ENCODE results near the gene RHOT2.

Gene RHOT2

GRCh38 chr16:700684-701584 lies 33.0 kb downstream of the RHOT2 start:
- DNase-seq (ENCODE audit: low spot score) = no peak

DNA sequence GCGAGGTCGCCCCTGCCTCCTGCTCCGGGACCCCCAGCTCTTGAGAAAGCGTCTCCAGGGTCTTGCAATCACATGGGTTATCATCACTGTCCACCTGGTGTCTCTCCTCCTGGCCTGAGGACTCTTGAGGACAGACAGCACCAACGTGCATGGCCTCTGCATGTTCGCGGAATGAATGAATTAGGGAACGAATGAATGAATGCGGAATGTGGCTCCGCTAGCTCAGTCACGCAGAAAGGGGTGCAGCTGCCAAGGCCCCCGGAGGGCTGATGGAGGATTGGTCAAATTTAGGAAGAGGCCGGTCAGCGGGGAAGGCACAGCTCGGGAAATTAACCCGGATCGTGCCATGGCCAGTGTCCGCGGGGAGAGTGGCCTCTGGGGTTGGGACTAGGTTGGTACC lies 34.4 kb downstream of the RHOT2 start:
- no peak for DNase-seq (ENCODE audit: low spot score)

DNA sequence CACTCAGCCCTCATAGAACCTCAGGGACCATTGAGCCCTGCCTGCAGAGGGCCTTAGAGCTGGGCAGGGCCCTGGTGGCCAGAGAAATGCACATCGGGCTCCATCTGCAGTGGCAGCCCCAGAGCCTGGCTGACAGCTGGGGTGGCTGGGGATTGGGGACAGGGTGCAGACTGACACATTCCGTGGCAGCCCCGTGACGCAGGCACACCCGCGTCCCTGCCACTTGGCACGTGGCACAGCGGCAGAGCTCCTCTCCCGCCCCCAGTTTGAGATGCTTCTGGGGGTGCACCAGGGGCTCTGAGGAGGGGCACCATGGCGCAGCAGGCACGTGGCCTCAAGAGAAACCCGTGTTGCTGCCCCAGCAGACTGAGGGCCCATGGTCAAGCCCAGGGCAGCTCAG lies 35.5 kb downstream of the RHOT2 start:
- no peak for DNase-seq (ENCODE audit: low spot score)

DNA sequence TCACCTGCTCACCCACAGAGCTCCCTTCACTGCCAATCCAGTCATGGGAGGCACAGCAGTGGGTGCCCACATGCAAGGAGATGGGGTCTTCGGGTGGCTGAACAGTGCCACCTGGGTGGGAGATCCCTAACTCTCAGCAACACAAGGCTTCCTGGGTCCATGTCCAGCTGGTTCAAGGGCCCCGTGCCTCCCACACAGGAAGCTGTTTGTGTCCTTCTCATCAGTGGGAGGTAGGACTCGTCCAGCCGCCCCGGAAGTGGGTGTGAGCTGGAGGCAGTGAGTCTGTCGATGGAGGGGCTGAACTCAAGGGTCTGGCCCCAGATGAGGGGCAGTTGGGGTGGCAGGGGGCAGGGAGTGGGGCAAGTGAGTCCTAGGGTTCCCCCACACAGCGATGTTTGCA lies 36.1 kb downstream of the RHOT2 start:
- DNase-seq (ENCODE audit: low spot score) = no peak

DNA sequence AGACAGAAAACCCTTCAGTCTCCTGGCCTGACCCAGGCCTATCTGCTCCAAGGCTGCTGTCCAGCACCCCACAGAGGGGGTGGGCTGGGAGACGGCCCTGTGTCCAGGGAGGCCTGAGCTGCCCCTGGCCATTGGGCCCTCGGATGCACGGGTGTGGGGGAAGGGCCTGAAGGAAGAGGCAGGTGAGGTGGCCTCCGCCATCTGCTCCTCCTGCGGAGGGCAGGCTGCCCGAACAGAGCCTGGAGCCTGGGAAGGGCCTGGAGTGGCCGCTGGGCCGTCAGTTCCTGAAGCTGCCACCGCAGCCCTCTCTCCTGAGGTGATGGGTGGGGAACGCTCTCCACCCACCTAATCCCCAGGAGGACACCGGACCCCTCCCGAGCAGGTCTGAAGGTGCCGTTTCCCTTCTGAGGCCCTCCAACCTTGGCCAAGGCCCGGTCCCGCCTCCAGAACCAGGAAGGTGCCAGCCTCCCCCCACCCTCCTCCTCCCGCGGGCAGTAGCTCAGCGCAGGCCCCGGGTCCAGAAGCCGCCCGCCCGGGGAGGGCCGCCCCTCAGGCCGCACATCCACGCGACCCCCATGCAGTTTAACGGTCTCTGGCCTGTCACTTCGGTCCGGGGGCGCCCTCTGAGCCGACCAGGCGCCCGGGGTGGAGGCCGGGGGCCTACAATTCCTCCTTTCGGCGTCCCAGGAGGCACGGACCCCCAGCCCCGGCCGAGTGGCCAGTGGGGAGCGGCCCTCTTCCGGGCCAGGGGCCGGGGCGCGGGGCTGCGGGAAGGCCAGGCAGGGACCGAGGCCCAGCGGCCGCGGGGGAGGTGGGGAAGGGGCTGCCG lies 36.8 kb downstream of the RHOT2 start:
- DNase-seq (ENCODE audit: low spot score) = no peak

- no peak for DNase-seq (ENCODE audit: low spot score)
Observed at GRCh38 chr16:705431-706188, 37.7 kb downstream of the RHOT2 start, which contains the start of gene FBXL16. FBXL16 (minus strand) TSS chr16:705801; CDS start chr16:697405, 8,396 bp downstream.

DNA sequence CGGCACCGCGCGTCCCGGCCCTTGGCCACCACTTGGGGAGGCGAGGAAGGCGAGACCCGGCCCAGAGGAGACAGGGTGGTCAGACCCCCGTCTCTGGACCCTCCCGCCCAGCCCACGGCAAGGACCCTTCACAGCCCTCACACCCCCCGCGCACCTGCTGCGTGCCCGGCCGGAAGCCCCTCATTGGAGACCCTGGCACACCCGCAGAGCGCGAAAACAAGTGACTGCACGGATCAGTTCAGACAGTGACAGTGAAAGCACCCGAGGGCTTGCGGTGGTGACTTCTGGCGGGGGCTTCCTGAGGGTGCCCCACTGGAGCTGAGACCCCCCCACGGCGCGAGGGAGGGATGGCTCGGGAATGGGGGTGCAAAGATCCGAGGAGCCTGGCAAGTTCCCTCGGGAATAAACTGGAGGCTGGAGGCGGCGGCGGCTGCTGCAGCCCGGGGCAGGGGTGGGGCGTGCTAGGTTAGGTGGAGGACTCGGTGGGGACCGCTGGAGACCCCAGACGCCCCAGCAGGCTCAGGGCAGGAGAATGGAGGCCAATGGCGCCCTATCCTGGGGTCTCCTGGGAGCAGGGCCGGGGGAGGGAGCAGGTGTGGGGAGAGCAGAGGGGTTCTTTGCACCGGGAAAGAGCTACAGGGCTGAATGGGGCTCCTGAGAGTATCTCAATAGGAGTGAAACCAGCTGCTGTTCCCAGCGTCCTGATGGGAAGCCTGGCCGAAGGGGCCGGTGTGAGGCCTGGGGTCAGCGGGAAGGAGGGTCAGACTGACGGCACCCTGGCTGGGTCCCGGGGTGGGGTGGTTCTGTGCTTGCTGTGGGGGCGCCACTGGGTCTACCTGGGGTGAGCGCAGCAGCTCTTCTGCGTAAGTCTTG lies 38.5 kb downstream of the RHOT2 start:
- no peak for DNase-seq (ENCODE audit: low spot score)

- no peak for DNase-seq (ENCODE audit: low spot score)
Observed at GRCh38 chr16:707062-707538, 39.2 kb downstream of the RHOT2 start.

- no peak for DNase-seq (ENCODE audit: low spot score)
Observed at GRCh38 chr16:708019-708418, 40.1 kb downstream of the RHOT2 start.

GRCh38 chr16:708959-709358 lies 41.0 kb downstream of the RHOT2 start:
- DNase-seq (ENCODE audit: low spot score) = no peak

GRCh38 chr16:709566-710499 lies 41.9 kb downstream of the RHOT2 start:
- no peak for DNase-seq (ENCODE audit: low spot score)

DNA sequence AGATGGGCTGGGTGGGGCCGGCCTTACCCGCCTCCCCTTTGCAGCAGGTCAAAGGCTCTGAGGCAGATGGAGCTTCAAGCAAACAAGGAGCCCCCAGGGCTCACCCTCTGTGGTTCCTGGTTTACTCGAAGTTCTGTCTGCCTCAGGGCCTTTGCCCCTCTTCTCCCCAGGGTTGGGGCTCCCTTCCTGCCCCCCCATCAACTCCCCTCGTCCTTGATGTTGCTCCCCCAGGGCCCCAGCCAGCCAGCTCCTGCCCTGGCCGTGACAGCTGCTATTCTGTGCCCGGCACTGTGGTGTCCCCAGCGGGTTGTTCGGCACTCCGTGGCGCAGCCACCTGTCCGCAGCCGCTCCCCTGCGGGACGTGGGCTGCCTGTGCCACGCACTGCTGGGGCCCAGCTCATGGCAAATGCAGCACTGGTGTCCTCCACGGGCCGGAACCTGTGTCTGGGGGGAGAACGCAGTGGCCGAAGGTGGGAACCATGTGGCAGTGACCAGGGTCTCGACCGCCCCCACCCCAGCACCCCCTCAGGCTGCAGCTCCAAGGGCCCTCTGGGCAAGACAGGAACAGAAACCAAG lies 42.7 kb downstream of the RHOT2 start:
- no peak for DNase-seq (ENCODE audit: low spot score)

- DNase-seq (ENCODE audit: low spot score) = no peak
Observed at GRCh38 chr16:711084-711483, 43.2 kb downstream of the RHOT2 start.

DNA sequence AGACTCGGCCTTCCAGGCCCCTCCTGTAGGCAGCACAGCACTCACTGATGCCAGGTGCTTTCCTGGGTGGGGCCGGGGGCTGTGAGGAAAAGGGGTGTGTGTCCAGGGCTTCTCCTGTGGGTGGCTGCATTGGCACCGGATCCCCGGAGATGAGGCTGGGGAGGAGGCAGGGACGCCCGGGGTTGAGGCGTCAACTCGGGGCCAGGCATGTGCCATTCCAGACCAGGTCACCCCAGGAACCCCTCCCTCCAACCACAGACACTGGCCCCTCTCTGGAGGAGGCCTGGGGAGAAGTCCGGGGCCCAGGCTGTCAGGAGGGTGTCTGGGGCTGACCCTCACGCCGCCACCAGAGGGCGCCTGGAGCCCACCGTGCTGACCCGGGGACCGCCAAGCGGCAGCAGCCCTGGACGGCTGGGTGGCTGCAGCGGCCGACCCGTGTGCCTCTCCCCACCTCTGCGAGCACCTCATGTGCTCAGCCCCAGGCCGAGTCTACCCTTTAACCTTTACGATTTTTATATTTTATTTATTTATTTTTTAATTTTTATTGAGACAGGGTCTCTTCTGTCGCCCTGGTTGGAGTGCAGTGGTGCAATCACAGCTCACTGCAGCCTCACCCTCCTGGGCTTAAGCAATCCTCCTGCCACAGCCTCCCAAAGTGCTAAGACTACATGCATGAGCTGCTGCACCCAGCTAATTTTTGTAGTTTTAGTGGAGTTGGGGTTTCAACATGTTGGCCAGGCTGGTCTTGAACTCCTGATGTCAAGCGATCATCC lies 43.8 kb downstream of the RHOT2 start:
- DNase-seq (ENCODE audit: low spot score) = peak; percentile 75

GRCh38 chr16:712740-713250 lies 44.9 kb downstream of the RHOT2 start:
- peak; percentile 53 for DNase-seq (ENCODE audit: low spot score)

DNA sequence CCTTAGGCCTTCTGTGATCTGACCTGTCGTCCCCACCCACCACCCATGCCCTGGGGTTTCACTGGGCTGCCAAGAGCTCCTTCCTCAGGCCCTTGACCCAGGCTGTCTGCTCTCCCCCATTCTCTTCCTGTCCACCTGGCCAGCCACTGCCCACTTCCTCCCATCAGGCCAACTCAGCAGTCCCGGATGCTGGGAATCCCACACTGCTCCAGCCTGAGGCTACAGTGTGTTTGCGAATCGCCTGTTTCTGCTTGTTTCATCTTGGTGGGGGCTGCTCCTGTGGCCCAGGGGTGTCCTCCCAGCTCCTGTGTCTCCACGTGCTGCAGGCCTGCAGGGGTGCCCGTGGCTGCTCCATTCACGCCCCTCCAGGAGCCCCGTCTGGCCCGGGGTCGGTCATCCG lies 46.1 kb downstream of the RHOT2 start:
- DNase-seq (ENCODE audit: low spot score) = no peak

- DNase-seq (ENCODE audit: low spot score) = peak; percentile 88
Observed at GRCh38 chr16:714558-715476, 46.9 kb downstream of the RHOT2 start, which contains the start of gene METRN. METRN (plus strand) TSS chr16:715118; CDS start chr16:715290, 172 bp downstream.
